HL-60 (cell line): ENCODE results near the gene DUSP22.
"Not testable (repeated sequence)": the region's sequence is repeated elsewhere in the genome, so short reads cannot be mapped to it uniquely, and the experiment has no call there.

ENCODE experiments used
- POLR2AphosphoS5 ChIP-seq: IDR thresholded peaks from 2 replicates; pipeline ENCODE4 v1.6.1; 2012; ENCODE audit warnings: low read depth
- SPI1 ChIP-seq: IDR thresholded peaks from 2 replicates; pipeline ENCODE4 v1.6.1; 2012; ENCODE audit warnings: low read depth, mild to moderate bottlenecking, borderline replicate concordance
- TF ChIP-seq, protein P1 (sequence below): IDR thresholded peaks from one replicate; pipeline ENCODE4 v1.5.1; 2011; ENCODE audit warnings: low read length, control low read depth, inconsistent platforms; ENCODE audit not compliant: insufficient read depth

GRCh38 chr6:326066-326465 is 33.8 kb downstream of the DUSP22 start:
- not testable (repeated sequence) for TF ChIP-seq SPI1, POLR2AphosphoS5
- TF ChIP-seq, protein P1, sequence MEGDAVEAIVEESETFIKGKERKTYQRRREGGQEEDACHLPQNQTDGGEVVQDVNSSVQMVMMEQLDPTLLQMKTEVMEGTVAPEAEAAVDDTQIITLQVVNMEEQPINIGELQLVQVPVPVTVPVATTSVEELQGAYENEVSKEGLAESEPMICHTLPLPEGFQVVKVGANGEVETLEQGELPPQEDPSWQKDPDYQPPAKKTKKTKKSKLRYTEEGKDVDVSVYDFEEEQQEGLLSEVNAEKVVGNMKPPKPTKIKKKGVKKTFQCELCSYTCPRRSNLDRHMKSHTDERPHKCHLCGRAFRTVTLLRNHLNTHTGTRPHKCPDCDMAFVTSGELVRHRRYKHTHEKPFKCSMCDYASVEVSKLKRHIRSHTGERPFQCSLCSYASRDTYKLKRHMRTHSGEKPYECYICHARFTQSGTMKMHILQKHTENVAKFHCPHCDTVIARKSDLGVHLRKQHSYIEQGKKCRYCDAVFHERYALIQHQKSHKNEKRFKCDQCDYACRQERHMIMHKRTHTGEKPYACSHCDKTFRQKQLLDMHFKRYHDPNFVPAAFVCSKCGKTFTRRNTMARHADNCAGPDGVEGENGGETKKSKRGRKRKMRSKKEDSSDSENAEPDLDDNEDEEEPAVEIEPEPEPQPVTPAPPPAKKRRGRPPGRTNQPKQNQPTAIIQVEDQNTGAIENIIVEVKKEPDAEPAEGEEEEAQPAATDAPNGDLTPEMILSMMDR = not testable (repeated sequence)
